Mesendoderm (in vitro differentiated cells): ENCODE measurements around the gene TFDP1.

Experiments
- DNase-seq: peaks from one replicate; pipeline ENCODE4 v3.0.0; 2013
- H2AK5ac ChIP-seq: 2 replicates; pipeline ENCODE4 v1.6.1; 2013; ENCODE audit warnings: low read length, inconsistent platforms
- H2BK120ac ChIP-seq: 2 replicates; pipeline ENCODE4 v1.6.1; 2013; ENCODE audit warnings: low read depth, mild to moderate bottlenecking, low read length, moderate library complexity, mixed read lengths
- H2BK15ac ChIP-seq: replicated peaks from 2 replicates; pipeline ENCODE4 v1.6.1; 2013; ENCODE audit warnings: low read depth, mild to moderate bottlenecking, moderate library complexity
- H2BK5ac ChIP-seq: 2 replicates; pipeline ENCODE4 v1.6.1; 2013; ENCODE audit warnings: low read length, inconsistent platforms
- H3K18ac ChIP-seq: 2 replicates; pipeline ENCODE4 v1.6.1; 2013; ENCODE audit warnings: mild to moderate bottlenecking, low read length, mixed read lengths
- H3K23ac ChIP-seq: one replicate; pipeline ENCODE4 v1.6.1; 2013; ENCODE audit warnings: low read length
- H3K27ac ChIP-seq: 2 replicates; pipeline ENCODE4 v1.5.1; 2013; ENCODE audit warnings: low read depth, mild to moderate bottlenecking, inconsistent platforms, low read length, moderate library complexity
- H3K27me3 ChIP-seq: 2 replicates; pipeline ENCODE4 v1.6.1; 2013; ENCODE audit warnings: low read length, control low read depth, mild to moderate bottlenecking, inconsistent platforms; ENCODE audit not compliant: insufficient read depth, poor library complexity
- H3K36me3 ChIP-seq: 2 replicates; pipeline ENCODE4 v1.6.1; 2013; ENCODE audit warnings: low read length, inconsistent platforms; ENCODE audit not compliant: control insufficient read depth, insufficient read depth
- H3K4ac ChIP-seq: one replicate; pipeline ENCODE4 v1.6.1; 2013; ENCODE audit warnings: low read depth, mild to moderate bottlenecking, low read length, moderate library complexity
- H3K4me1 ChIP-seq: 2 replicates; pipeline ENCODE4 v1.6.1; 2013; ENCODE audit warnings: low read depth, low read length, inconsistent platforms; ENCODE audit not compliant: control insufficient read depth
- H3K4me2 ChIP-seq: 2 replicates; pipeline ENCODE4 v1.6.1; 2013; ENCODE audit warnings: low read length
- H3K4me3 ChIP-seq: 2 replicates; pipeline ENCODE4 v1.5.1; 2013; ENCODE audit warnings: mild to moderate bottlenecking, low read length
- H3K56ac ChIP-seq: one replicate; pipeline ENCODE4 v1.6.1; 2013; ENCODE audit warnings: low read length
- H3K79me1 ChIP-seq: 2 replicates; pipeline ENCODE4 v1.6.1; 2013; ENCODE audit warnings: low read length, inconsistent platforms
- H3K79me2 ChIP-seq: 2 replicates; pipeline ENCODE4 v1.6.1; 2013; ENCODE audit warnings: mild to moderate bottlenecking, low read length; ENCODE audit not compliant: control insufficient read depth, insufficient read depth
- H3K9ac ChIP-seq: 2 replicates; pipeline ENCODE4 v1.6.1; 2013; ENCODE audit warnings: low read length, inconsistent platforms
- H4K5ac ChIP-seq: one replicate; pipeline ENCODE4 v1.6.1; 2013; ENCODE audit warnings: low read length
- H4K8ac ChIP-seq: one replicate; pipeline ENCODE4 v1.6.1; 2013; ENCODE audit warnings: low read depth, mild to moderate bottlenecking, control low read depth, low read length, moderate library complexity
- WGBS: extraction: QIAGEN DNeasy Blood & Tissue Kit; methylation state at CpG from one replicate; pipeline ENCODE4 v1.1.7; 2013; ENCODE audit warnings: low lambda C conversion rate, missing lambda C conversion rate; ENCODE audit not compliant: insufficient coverage; ENCODE audit errors: extremely low coverage; 5-methylcytosine and 5-hydroxymethylcytosine counted together

TFDP1 gene

DNA sequence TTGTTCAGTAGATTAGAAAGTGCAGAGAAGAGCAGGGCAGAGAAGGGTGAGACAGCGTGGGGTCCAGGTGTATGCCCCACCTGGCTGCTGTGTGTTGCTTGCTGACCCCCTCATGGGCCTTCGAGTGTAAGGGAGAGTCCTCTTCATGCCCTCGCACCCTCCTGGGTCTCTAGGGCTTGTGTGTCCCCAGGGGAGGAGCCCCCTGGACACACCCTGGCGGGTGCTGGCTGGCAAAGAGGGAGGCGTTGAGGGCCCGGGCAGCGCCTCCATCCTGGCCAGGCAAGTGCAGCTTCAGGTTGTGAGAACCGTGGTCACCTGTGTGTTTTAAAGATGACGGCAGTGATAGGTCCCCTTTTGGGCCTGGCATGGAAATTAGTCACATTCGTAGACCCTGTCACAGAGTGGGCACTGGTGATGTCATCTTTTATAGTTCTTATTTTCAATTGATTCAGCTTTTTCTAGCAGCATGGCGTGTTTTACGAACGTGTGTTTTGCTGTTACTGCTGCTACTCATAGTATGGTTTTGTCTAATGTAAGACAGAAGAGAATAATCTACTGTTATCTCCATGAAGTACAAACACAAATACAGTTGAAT lies 18.7 kb downstream of the TFDP1 start:
- H3K23ac ChIP-seq = no peak overlapping the region
- no peak overlapping the region for H3K4ac ChIP-seq
- no peak for DNase-seq
- no peak overlapping the region for H3K4me2 ChIP-seq
- H3K36me3 ChIP-seq = peaks cover 8% of the 10 kb centered on the region
- no peak overlapping the region for H2BK15ac ChIP-seq
- no peak overlapping the region for H3K9ac ChIP-seq
- H3K79me1 ChIP-seq = peaks cover 44% of the 10 kb centered on the region
- no peak overlapping the region for H3K56ac ChIP-seq
- H3K4me1 ChIP-seq = no peaks in the 10 kb centered on the region
- no peak overlapping the region for H4K8ac ChIP-seq
- H2BK120ac ChIP-seq = no peak overlapping the region
- no peak overlapping the region for H3K4me3 ChIP-seq
- no peak overlapping the region for H3K18ac ChIP-seq
- H2BK5ac ChIP-seq = no peak overlapping the region
- H4K5ac ChIP-seq = no peak overlapping the region
- peaks cover 94% of the 10 kb centered on the region for H3K79me2 ChIP-seq
- H2AK5ac ChIP-seq = no peak overlapping the region
- H3K27ac ChIP-seq = no peak overlapping the region
- no peaks in the 10 kb centered on the region for H3K27me3 ChIP-seq
- no CpG with 5 or more reads among the region's 13 CpGs for WGBS

DNA sequence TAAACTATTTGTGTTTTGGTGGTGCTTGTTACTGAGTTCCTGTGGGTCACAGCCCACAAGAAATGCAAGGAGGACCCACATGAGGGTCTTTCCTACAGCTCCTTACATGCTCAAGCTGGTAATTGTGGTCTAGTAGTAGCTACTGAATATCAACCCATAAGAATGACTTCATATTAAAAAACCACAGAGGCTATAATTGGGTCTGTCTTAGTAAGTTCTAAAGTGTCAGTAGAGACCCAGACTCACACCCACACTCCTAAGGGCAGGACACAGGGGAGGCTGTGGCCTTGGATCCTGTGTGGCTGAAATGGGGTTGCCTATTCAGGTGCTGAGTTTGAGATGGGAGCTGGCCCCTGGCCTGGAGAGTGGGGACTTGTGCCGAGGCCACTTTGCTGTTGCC lies 19.6 kb downstream of the TFDP1 start:
- no peak overlapping the region for H2BK5ac ChIP-seq
- no peak overlapping the region for H4K5ac ChIP-seq
- H3K27ac ChIP-seq = no peak overlapping the region
- H3K23ac ChIP-seq = no peak overlapping the region
- H3K4me1 ChIP-seq = no peaks in the 10 kb centered on the region
- H3K56ac ChIP-seq = no peak overlapping the region
- no peak overlapping the region for H3K18ac ChIP-seq
- no peak overlapping the region for H2BK15ac ChIP-seq
- H3K4me2 ChIP-seq = no peak overlapping the region
- WGBS = no CpG with 5 or more reads among the region's 1 CpG
- no peak for DNase-seq
- peaks cover 95% of the 10 kb centered on the region for H3K79me2 ChIP-seq
- H2AK5ac ChIP-seq = no peak overlapping the region
- no peak overlapping the region for H4K8ac ChIP-seq
- H3K9ac ChIP-seq = no peak overlapping the region
- H2BK120ac ChIP-seq = no peak overlapping the region
- H3K4ac ChIP-seq = no peak overlapping the region
- H3K27me3 ChIP-seq = no peaks in the 10 kb centered on the region
- H3K36me3 ChIP-seq = peaks cover 8% of the 10 kb centered on the region
- peaks cover 49% of the 10 kb centered on the region for H3K79me1 ChIP-seq
- H3K4me3 ChIP-seq = no peak overlapping the region

- H4K5ac ChIP-seq = no peak overlapping the region
- no peak overlapping the region for H2AK5ac ChIP-seq
- H4K8ac ChIP-seq = no peak overlapping the region
- no peak overlapping the region for H2BK15ac ChIP-seq
- no peak overlapping the region for H3K4me3 ChIP-seq
- DNase-seq = no peak
- no peak overlapping the region for H3K9ac ChIP-seq
- no peak overlapping the region for H3K23ac ChIP-seq
- peaks cover 95% of the 10 kb centered on the region for H3K79me2 ChIP-seq
- H3K27me3 ChIP-seq = no peaks in the 10 kb centered on the region
- no peak overlapping the region for H2BK120ac ChIP-seq
- peaks cover 2% of the 10 kb centered on the region for H3K36me3 ChIP-seq
- H3K56ac ChIP-seq = no peak overlapping the region
- H3K79me1 ChIP-seq = peaks cover 53% of the 10 kb centered on the region
- no peak overlapping the region for H3K27ac ChIP-seq
- no peaks in the 10 kb centered on the region for H3K4me1 ChIP-seq
- no peak overlapping the region for H2BK5ac ChIP-seq
- no peak overlapping the region for H3K4ac ChIP-seq
- H3K4me2 ChIP-seq = no peak overlapping the region
- WGBS = no CpG with 5 or more reads among the region's 8 CpGs
- H3K18ac ChIP-seq = no peak overlapping the region
Observed at GRCh38 chr13:113605461-113605860, 20.9 kb downstream of the TFDP1 start.

GRCh38 chr13:113605866-113606438 lies 21.4 kb downstream of the TFDP1 start:
- Histone ChIP-seq H3K4me3 (no peak overlapping the region), H3K4ac (no peak overlapping the region), H2BK15ac (no peak overlapping the region), H2BK120ac (no peak overlapping the region), H3K56ac (no peak overlapping the region), H2AK5ac (no peak overlapping the region), H3K23ac (no peak overlapping the region), H3K79me2 (peaks cover 94% of the 10 kb centered on the region), H3K36me3 (peaks cover 3% of the 10 kb centered on the region), H3K27me3 (no peaks in the 10 kb centered on the region), H4K5ac (no peak overlapping the region), H2BK5ac (no peak overlapping the region), H3K9ac (no peak overlapping the region), H3K18ac (no peak overlapping the region), H3K4me1 (no peaks in the 10 kb centered on the region), H3K4me2 (no peak overlapping the region), H4K8ac (no peak overlapping the region), H3K27ac (no peak overlapping the region), H3K79me1 (peaks cover 54% of the 10 kb centered on the region)
- no CpG with 5 or more reads among the region's 34 CpGs for WGBS
- DNase-seq = no peak

DNA sequence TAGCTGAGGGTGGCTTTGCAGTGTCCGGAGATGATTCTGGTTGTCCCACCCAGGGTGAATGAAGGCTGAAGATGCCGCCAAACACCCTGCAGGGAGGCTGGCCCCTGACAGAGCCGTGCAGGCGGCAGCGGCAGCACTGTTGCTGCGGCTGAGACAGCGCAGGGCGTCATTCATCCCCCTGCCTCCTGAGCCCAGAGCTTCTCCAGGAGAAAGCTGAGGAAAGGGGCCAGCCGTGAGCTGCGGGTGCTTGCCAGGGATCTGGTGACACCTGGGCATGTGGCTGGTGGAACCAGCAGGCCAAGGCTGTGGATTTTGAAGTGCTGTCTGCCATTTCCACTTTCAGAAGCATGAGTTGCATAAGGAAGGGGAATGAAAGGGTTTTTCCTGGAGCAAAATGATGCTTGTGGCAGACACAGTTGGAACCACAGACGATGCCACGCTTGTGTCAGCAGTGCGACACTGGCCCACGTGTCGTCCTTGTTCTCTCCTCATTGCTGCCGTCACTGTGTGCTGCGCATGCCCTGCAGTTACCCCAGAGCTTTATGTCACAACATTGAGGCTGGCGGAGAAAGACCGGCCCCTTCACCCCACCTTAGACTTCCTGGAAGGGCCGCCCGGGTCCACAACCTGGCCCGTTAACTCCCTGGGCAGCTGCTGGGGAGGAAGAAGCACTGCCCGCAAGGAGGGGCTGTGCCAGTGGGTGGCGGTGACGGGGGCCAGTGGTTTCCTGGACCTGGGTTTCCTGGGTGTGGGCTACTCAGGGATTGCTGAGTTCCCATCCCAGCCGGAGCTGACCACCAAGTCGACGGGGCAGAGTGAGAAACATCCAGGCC lies 22.7 kb downstream of the TFDP1 start:
- Histone ChIP-seq H4K5ac (no peak overlapping the region), H2BK15ac (no peak overlapping the region)
- WGBS = no CpG with 5 or more reads among the region's 28 CpGs

More for the DNA sequence above, 22.7 kb downstream of the TFDP1 start:
- Histone ChIP-seq H3K36me3 (peaks cover 6% of the 10 kb centered on the region), H4K8ac (no peak overlapping the region), H3K23ac (no peak overlapping the region), H3K27ac (no peak overlapping the region), H2BK5ac (no peak overlapping the region), H3K9ac (no peak overlapping the region), H3K18ac (no peak overlapping the region), H3K4ac (no peak overlapping the region), H3K79me2 (peaks cover 92% of the 10 kb centered on the region), H2BK120ac (no peak overlapping the region), H3K4me2 (no peak overlapping the region), H3K4me3 (no peak overlapping the region), H2AK5ac (no peak overlapping the region), H3K56ac (no peak overlapping the region), H3K4me1 (no peaks in the 10 kb centered on the region), H3K27me3 (no peaks in the 10 kb centered on the region), H3K79me1 (peaks cover 52% of the 10 kb centered on the region)
- no peak for DNase-seq
